GM23338 (cell line): ENCODE data around the gene TCF7L2. TPM values are rescaled to one million over a fixed set of nuclear protein-coding genes. Genes with fewer than 3 reads are reported as not detected.

Experiments used
- ATAC-seq: fragments of 200-7000 bp; cut with Tn5 transposase; 3 replicates; pipeline ENCODE4 v1.9.1; 2020
- DNase-seq: peaks from one replicate; pipeline ENCODE4 v3.0.0-alpha.2; 2015; ENCODE audit warnings: low spot score
- H2AFZ ChIP-seq: fragments of 200-600 bp; sonication (generic); 2 replicates; pipeline ENCODE4 v1.8.0; 2016; ENCODE audit warnings: antibody characterized with exemption, mild to moderate bottlenecking, moderate library complexity
- H3F3A ChIP-seq: fragments of 200-600 bp; sonication (generic); replicated peaks from 2 replicates; pipeline ENCODE4 v1.8.0; 2017; ENCODE audit warnings: antibody characterized with exemption, mixed run types, low read depth
- H3K27ac ChIP-seq: fragments of 200-600 bp; sonication (generic); 2 replicates; pipeline ENCODE4 v1.6.1; 2016; ENCODE audit warnings: low read depth
- H3K27me3 ChIP-seq: fragments of 200-600 bp; sonication (generic); 2 replicates; pipeline ENCODE4 v1.8.0; 2016; ENCODE audit warnings: mild to moderate bottlenecking, mixed run types, moderate library complexity; ENCODE audit not compliant: insufficient read depth
- H3K36me3 ChIP-seq: fragments of 200-600 bp; sonication (generic); 2 replicates; pipeline ENCODE4 v1.8.0; 2016; ENCODE audit warnings: mild to moderate bottlenecking; ENCODE audit not compliant: insufficient read depth
- H3K4me1 ChIP-seq: fragments of 200-600 bp; sonication (generic); 2 replicates; pipeline ENCODE4 v1.8.0; 2016; ENCODE audit warnings: mild to moderate bottlenecking, moderate library complexity; ENCODE audit not compliant: insufficient read depth
- H3K4me2 ChIP-seq: fragments of 200-600 bp; sonication (generic); 2 replicates; pipeline ENCODE4 v1.7.1; 2017; ENCODE audit warnings: mixed run types
- H3K4me3 ChIP-seq: fragments of 200-600 bp; sonication (generic); 2 replicates; pipeline ENCODE4 v1.6.1; 2016; ENCODE audit warnings: mixed run types
- H3K79me2 ChIP-seq: fragments of 200-600 bp; sonication (generic); replicated peaks from 2 replicates; pipeline ENCODE4 v1.8.0; 2017; ENCODE audit warnings: mild to moderate bottlenecking; ENCODE audit not compliant: insufficient read depth
- H3K9me2 ChIP-seq: fragments of 200-600 bp; sonication (generic); 2 replicates; pipeline ENCODE4 v1.8.0; 2017; ENCODE audit not compliant: insufficient read depth
- H4K20me1 ChIP-seq: fragments of 200-600 bp; sonication (generic); replicated peaks from 2 replicates; pipeline ENCODE4 v1.8.0; 2017; ENCODE audit warnings: mild to moderate bottlenecking; ENCODE audit not compliant: insufficient read depth
- H3K27ac Mint-ChIP-seq: 2 replicates; pipeline ENCODE4 v1.8.0; 2020; ENCODE audit warnings: inconsistent platforms, mild to moderate bottlenecking, moderate library complexity, mixed read lengths
- H3K27me3 Mint-ChIP-seq: 3 replicates; pipeline ENCODE4 v1.8.0; 2022; ENCODE audit warnings: low read depth, mild to moderate bottlenecking, moderate library complexity, mixed read lengths, inconsistent platforms; ENCODE audit not compliant: insufficient read depth, poor library complexity
- H3K36me3 Mint-ChIP-seq: 3 replicates; pipeline ENCODE4 v1.8.0; 2021; ENCODE audit warnings: low read depth, mild to moderate bottlenecking, inconsistent platforms, moderate library complexity, mixed read lengths
- H3K4me1 Mint-ChIP-seq: 3 replicates; pipeline ENCODE4 v1.8.0; 2020; ENCODE audit warnings: mild to moderate bottlenecking, inconsistent platforms, mixed read lengths
- H3K4me3 Mint-ChIP-seq: 3 replicates; pipeline ENCODE4 v1.8.0; 2021; ENCODE audit warnings: moderate library complexity, mild to moderate bottlenecking, inconsistent platforms, mixed read lengths
- H3K9me3 Mint-ChIP-seq: 3 replicates; pipeline ENCODE4 v1.8.0; 2020; ENCODE audit warnings: moderate library complexity, mild to moderate bottlenecking, inconsistent platforms, mixed read lengths
- CREB1 ChIP-seq: fragments of 250-450 bp; sonication (Bioruptor Pico); IDR thresholded peaks from 2 replicates; pipeline ENCODE4 v1.5.0; 2020; ENCODE audit warnings: low read depth, mild to moderate bottlenecking, moderate library complexity
- EZH2 ChIP-seq: fragments of 200-600 bp; sonication (generic); IDR thresholded peaks from one replicate; pipeline ENCODE4 v1.8.0; 2017; ENCODE audit warnings: antibody characterized with exemption, mild to moderate bottlenecking, low read depth; ENCODE audit not compliant: unreplicated experiment
- EZH2phosphoT487 ChIP-seq: fragments of 200-600 bp; sonication (generic); IDR thresholded peaks from one replicate; pipeline ENCODE4 v1.8.1; 2018; ENCODE audit warnings: antibody characterized with exemption; ENCODE audit not compliant: unreplicated experiment
- JUNB ChIP-seq: IDR thresholded peaks from one replicate; pipeline ENCODE4 v1.6.1; 2016; ENCODE audit warnings: antibody characterized with exemption; ENCODE audit not compliant: unreplicated experiment
- NANOG ChIP-seq: IDR thresholded peaks from 2 replicates; pipeline ENCODE4 v1.6.1; 2016; ENCODE audit warnings: antibody characterized with exemption, borderline replicate concordance
- POLR2AphosphoS5 ChIP-seq: IDR thresholded peaks from 2 replicates; pipeline ENCODE4 v1.6.1; 2016; ENCODE audit warnings: antibody characterized with exemption, low read depth
- STAT1 ChIP-seq: IDR thresholded peaks from one replicate; pipeline ENCODE4 v1.6.1; 2016; ENCODE audit warnings: antibody characterized with exemption; ENCODE audit not compliant: unreplicated experiment
- ZNF114 ChIP-seq: fragments of 250-450 bp; sonication (Bioruptor Pico); IDR thresholded peaks from 2 replicates; pipeline ENCODE4 v1.5.0; 2020; ENCODE audit warnings: mild to moderate bottlenecking, moderate library complexity
- ZNF331 ChIP-seq: fragments of 250-450 bp; sonication (Bioruptor Pico); IDR thresholded peaks from 2 replicates; pipeline ENCODE4 v1.5.0; 2020; ENCODE audit warnings: low read depth, mild to moderate bottlenecking, moderate library complexity
- polyA plus RNA-seq: library from polyadenylated mRNA; unstranded; fragments of >200 nt; fragmentation: Nextera tagmentation; extraction: Ambion mirVana; gene quantifications from 2 replicates; pipeline ENCODE4 v1.2.1, GENCODE V29; 2016
- total RNA-seq: library from RNA; depleted of rRNA; stranded (reverse); fragments of >200 nt; shearing (Covaris generic); gene quantifications from 2 replicates; pipeline ENCODE4 v1.2.3, GENCODE V29; 2014
- TF ChIP-seq, protein P1 (sequence below): IDR thresholded peaks from 2 replicates; pipeline ENCODE4 v1.6.1; 2016; ENCODE audit warnings: antibody characterized with exemption
- TF ChIP-seq, protein P2 (sequence below), 2 experiments: fragments of 200-600 bp in 1 of 2; sonication (generic) in 1 of 2; conservative IDR thresholded peaks; 2 replicates each; pipeline versions ENCODE4 v1.5.1 to v1.6.1; 2016 to 2017; ENCODE audit warnings: antibody characterized with exemption in 2 of 2, low read depth in 2 of 2, mild to moderate bottlenecking in 2 of 2, moderate library complexity in 1 of 2
- TF ChIP-seq, protein P3 (sequence below): IDR thresholded peaks from one replicate; pipeline ENCODE4 v1.6.1; 2018; ENCODE audit warnings: antibody characterized with exemption; ENCODE audit not compliant: unreplicated experiment
- TF ChIP-seq, protein P4 (sequence below): fragments of 250-450 bp; sonication (Bioruptor Pico); IDR thresholded peaks from 2 replicates; pipeline ENCODE4 v1.5.0; 2020; ENCODE audit warnings: mild to moderate bottlenecking, moderate library complexity

The TCF7L2 gene
- total and polyA plus RNA-seq, 2 experiments from 2014 or later = 32.2 to 80.8 TPM

DNA sequence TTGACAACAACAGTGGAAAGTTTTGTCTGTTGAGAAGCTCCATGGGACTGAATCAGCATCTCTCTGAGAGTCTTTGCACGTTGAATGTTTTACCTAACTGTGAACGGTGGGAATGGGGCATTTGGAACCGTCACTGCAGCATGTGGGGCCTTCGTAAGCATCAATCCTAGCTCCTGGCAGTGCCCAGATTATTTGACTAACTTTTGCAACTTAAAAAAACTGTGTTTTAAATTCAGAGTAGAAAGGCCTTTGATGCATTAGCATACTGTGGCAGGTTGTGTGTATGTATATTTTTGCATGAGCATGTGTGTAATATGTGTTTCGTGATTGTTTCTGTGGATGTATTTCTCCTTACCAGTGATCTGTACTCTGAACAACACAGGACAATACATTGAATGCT is 194.5 kb downstream of the TCF7L2 start:
- Histone ChIP-seq H3F3A (0 out of 2 replicates have a peak, but pooled peaks cover 4% of the 10 kb centered on the region), H3K36me3 (peaks cover 58% of the 10 kb centered on the region), H3K4me2 (no peak overlapping the region), H3K4me3 (no peak overlapping the region), H3K9me2 (no peaks in the 10 kb centered on the region), H3K27ac (no peak overlapping the region), H3K79me2 (peaks cover 43% of the 10 kb centered on the region), H4K20me1 (peaks cover 47% of the 10 kb centered on the region), H2AFZ (no peak overlapping the region), H3K4me1 (peaks cover 13% of the 10 kb centered on the region), H3K27me3 (no peaks in the 10 kb centered on the region)
- H3K9me3 Mint-ChIP-seq = no peaks in the 10 kb centered on the region
- peaks cover 81% of the 10 kb centered on the region for H3K36me3 Mint-ChIP-seq
- peak overlapping the region; percentile 47 for H3K27ac Mint-ChIP-seq
- no peak overlapping the region for H3K4me3 Mint-ChIP-seq
- no peak for DNase-seq
- TF ChIP-seq EZH2 (no peak), CREB1 (CRISPR knock-in tag) (no peak), EZH2phosphoT487 (no peak), JUNB (no peak), POLR2AphosphoS5 (no peak), ZNF331 (CRISPR knock-in tag) (no peak), ZNF114 (CRISPR knock-in tag) (no peak), STAT1 (no peak), NANOG (no peak)
- TF ChIP-seq, protein P1, sequence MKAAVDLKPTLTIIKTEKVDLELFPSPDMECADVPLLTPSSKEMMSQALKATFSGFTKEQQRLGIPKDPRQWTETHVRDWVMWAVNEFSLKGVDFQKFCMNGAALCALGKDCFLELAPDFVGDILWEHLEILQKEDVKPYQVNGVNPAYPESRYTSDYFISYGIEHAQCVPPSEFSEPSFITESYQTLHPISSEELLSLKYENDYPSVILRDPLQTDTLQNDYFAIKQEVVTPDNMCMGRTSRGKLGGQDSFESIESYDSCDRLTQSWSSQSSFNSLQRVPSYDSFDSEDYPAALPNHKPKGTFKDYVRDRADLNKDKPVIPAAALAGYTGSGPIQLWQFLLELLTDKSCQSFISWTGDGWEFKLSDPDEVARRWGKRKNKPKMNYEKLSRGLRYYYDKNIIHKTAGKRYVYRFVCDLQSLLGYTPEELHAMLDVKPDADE = no peak
- TF ChIP-seq, protein P2, sequence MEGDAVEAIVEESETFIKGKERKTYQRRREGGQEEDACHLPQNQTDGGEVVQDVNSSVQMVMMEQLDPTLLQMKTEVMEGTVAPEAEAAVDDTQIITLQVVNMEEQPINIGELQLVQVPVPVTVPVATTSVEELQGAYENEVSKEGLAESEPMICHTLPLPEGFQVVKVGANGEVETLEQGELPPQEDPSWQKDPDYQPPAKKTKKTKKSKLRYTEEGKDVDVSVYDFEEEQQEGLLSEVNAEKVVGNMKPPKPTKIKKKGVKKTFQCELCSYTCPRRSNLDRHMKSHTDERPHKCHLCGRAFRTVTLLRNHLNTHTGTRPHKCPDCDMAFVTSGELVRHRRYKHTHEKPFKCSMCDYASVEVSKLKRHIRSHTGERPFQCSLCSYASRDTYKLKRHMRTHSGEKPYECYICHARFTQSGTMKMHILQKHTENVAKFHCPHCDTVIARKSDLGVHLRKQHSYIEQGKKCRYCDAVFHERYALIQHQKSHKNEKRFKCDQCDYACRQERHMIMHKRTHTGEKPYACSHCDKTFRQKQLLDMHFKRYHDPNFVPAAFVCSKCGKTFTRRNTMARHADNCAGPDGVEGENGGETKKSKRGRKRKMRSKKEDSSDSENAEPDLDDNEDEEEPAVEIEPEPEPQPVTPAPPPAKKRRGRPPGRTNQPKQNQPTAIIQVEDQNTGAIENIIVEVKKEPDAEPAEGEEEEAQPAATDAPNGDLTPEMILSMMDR (conservative IDR thresholded peaks at IDR 0.05; ENCODE audit: low read depth in 2 of 2) = no peak
- TF ChIP-seq, protein P3, sequence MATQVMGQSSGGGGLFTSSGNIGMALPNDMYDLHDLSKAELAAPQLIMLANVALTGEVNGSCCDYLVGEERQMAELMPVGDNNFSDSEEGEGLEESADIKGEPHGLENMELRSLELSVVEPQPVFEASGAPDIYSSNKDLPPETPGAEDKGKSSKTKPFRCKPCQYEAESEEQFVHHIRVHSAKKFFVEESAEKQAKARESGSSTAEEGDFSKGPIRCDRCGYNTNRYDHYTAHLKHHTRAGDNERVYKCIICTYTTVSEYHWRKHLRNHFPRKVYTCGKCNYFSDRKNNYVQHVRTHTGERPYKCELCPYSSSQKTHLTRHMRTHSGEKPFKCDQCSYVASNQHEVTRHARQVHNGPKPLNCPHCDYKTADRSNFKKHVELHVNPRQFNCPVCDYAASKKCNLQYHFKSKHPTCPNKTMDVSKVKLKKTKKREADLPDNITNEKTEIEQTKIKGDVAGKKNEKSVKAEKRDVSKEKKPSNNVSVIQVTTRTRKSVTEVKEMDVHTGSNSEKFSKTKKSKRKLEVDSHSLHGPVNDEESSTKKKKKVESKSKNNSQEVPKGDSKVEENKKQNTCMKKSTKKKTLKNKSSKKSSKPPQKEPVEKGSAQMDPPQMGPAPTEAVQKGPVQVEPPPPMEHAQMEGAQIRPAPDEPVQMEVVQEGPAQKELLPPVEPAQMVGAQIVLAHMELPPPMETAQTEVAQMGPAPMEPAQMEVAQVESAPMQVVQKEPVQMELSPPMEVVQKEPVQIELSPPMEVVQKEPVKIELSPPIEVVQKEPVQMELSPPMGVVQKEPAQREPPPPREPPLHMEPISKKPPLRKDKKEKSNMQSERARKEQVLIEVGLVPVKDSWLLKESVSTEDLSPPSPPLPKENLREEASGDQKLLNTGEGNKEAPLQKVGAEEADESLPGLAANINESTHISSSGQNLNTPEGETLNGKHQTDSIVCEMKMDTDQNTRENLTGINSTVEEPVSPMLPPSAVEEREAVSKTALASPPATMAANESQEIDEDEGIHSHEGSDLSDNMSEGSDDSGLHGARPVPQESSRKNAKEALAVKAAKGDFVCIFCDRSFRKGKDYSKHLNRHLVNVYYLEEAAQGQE = no peak
- TF ChIP-seq, protein P4, sequence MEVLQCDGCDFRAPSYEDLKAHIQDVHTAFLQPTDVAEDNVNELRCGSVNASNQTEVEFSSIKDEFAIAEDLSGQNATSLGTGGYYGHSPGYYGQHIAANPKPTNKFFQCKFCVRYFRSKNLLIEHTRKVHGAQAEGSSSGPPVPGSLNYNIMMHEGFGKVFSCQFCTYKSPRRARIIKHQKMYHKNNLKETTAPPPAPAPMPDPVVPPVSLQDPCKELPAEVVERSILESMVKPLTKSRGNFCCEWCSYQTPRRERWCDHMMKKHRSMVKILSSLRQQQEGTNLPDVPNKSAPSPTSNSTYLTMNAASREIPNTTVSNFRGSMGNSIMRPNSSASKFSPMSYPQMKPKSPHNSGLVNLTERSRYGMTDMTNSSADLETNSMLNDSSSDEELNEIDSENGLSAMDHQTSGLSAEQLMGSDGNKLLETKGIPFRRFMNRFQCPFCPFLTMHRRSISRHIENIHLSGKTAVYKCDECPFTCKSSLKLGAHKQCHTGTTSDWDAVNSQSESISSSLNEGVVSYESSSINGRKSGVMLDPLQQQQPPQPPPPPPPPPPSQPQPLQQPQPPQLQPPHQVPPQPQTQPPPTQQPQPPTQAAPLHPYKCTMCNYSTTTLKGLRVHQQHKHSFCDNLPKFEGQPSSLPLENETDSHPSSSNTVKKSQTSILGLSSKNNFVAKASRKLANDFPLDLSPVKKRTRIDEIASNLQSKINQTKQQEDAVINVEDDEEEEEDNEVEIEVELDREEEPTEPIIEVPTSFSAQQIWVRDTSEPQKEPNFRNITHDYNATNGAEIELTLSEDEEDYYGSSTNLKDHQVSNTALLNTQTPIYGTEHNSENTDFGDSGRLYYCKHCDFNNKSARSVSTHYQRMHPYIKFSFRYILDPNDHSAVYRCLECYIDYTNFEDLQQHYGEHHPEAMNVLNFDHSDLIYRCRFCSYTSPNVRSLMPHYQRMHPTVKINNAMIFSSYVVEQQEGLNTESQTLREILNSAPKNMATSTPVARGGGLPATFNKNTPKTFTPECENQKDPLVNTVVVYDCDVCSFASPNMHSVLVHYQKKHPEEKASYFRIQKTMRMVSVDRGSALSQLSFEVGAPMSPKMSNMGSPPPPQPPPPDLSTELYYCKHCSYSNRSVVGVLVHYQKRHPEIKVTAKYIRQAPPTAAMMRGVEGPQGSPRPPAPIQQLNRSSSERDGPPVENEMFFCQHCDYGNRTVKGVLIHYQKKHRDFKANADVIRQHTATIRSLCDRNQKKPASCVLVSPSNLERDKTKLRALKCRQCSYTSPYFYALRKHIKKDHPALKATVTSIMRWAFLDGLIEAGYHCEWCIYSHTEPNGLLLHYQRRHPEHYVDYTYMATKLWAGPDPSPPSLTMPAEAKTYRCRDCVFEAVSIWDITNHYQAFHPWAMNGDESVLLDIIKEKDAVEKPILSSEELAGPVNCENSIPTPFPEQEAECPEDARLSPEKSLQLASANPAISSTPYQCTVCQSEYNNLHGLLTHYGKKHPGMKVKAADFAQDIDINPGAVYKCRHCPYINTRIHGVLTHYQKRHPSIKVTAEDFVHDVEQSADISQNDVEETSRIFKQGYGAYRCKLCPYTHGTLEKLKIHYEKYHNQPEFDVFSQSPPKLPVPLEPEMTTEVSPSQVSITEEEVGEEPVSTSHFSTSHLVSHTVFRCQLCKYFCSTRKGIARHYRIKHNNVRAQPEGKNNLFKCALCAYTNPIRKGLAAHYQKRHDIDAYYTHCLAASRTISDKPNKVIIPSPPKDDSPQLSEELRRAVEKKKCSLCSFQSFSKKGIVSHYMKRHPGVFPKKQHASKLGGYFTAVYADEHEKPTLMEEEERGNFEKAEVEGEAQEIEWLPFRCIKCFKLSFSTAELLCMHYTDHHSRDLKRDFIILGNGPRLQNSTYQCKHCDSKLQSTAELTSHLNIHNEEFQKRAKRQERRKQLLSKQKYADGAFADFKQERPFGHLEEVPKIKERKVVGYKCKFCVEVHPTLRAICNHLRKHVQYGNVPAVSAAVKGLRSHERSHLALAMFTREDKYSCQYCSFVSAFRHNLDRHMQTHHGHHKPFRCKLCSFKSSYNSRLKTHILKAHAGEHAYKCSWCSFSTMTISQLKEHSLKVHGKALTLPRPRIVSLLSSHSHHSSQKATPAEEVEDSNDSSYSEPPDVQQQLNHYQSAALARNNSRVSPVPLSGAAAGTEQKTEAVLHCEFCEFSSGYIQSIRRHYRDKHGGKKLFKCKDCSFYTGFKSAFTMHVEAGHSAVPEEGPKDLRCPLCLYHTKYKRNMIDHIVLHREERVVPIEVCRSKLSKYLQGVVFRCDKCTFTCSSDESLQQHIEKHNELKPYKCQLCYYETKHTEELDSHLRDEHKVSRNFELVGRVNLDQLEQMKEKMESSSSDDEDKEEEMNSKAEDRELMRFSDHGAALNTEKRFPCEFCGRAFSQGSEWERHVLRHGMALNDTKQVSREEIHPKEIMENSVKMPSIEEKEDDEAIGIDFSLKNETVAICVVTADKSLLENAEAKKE = no peak
- no peak for ATAC-seq
- peaks cover 14% of the 10 kb centered on the region for H3K27me3 Mint-ChIP-seq
- peaks cover 24% of the 10 kb centered on the region for H3K4me1 Mint-ChIP-seq
